Esophagus squamous epithelium (tissue), 5 donors: ENCODE measurements around the gene CCSER1. TPM values are rescaled to one million over a fixed set of nuclear protein-coding genes. Genes with fewer than 3 reads are reported as not detected.

Source experiments
- DNase-seq: peaks from one replicate; lab custom pipeline; 2025; lab: John Stamatoyannopoulos, UW
- H3K27ac ChIP-seq, 4 donors: fragments of 200-600 bp; sonication (generic); one replicate each; pipeline ENCODE4 v1.5.1; 2016 to 2019; ENCODE audit warnings: mild to moderate bottlenecking in 1 of 4
- H3K27me3 ChIP-seq, 4 donors: fragments of 200-600 bp; sonication (generic); 1 replicate in 3 of 4; 2 replicates in 1 of 4; pipeline versions ENCODE4 v1.5.1 to v1.6.0; 2017 to 2021; ENCODE audit warnings: antibody characterized with exemption in 1 of 4
- H3K36me3 ChIP-seq, 3 donors: fragments of 200-600 bp; sonication (generic); one replicate each; pipeline ENCODE4 v1.5.1; 2016 to 2019
- H3K4me1 ChIP-seq, 3 donors: fragments of 200-600 bp; sonication (generic); one replicate each; pipeline ENCODE4 v1.5.1; 2017 to 2019
- H3K4me3 ChIP-seq, 4 donors: fragments of 200-600 bp; sonication (generic); 1 replicate in 3 of 4; 2 replicates in 1 of 4; pipeline ENCODE4 v1.5.1; 2016 to 2019; ENCODE audit warnings: mild to moderate bottlenecking in 2 of 4, moderate library complexity in 1 of 4
- H3K9me3 ChIP-seq, 3 donors: fragments of 200-600 bp; sonication (generic); one replicate each; pipeline ENCODE4 v1.5.1; 2016 to 2019
- CTCF ChIP-seq, 6 experiments: fragments of 450-650 bp in 4 of 6; fragments of 200-600 bp in 2 of 6; sonication (generic) in 2 of 6; IDR thresholded peaks; one replicate each; pipeline ENCODE4 v1.5.1; 2016 to 2019; ENCODE audit warnings: antibody characterized with exemption in 6 of 6, mild to moderate bottlenecking in 4 of 6, moderate library complexity in 4 of 6
- POLR2A ChIP-seq, 4 donors: fragments of 450-650 bp; IDR thresholded peaks; one replicate each; pipeline ENCODE4 v1.6.1; 2017; ENCODE audit warnings: antibody characterized with exemption in 4 of 4, mild to moderate bottlenecking in 4 of 4, moderate library complexity in 3 of 4
- WGBS, 2 donors: methylation state at CpG; one replicate each; pipeline ENCODE4 v1.1.5; 2018; 5-methylcytosine and 5-hydroxymethylcytosine counted together
- intact Hi-C: fragments of 100-400 bp; cut with DNase I; formaldehyde crosslinking; loops from one replicate; pipeline ENCODE4 v1.15.0; 2022
- total RNA-seq, 4 donors: library from RNA; depleted of rRNA; stranded (reverse); fragments of >200 nt; gene quantifications; one replicate each; pipeline ENCODE4 v1.1.0, GENCODE V29; 2016
- donor health status: DM: yes; HTN: yes; CAD: no.

CCSER1 gene
- total RNA-seq, 4 donors from 2014 or later: 1.2 to 12.4 (median 2.2) TPM

GRCh38 chr4:90855111-90855510 lies 727.9 kb downstream of the CCSER1 start:
- intact Hi-C loops: no loop called here
- no peaks in the 10 kb centered on the region for H3K36me3 ChIP-seq
- no peak for DNase-seq
- no peaks in the 10 kb centered on the region for H3K4me1 ChIP-seq
- H3K4me3 ChIP-seq: no peak overlapping the region
- H3K9me3 ChIP-seq: no peaks in the 10 kb centered on the region
- H3K27me3 ChIP-seq: no peaks in the 10 kb centered on the region
- no peak for TF ChIP-seq CTCF (IDR thresholded peaks at IDR 0.05)
- H3K27ac ChIP-seq: no peak overlapping the region

GRCh38 chr4:90857081-90857820 lies 730.1 kb downstream of the CCSER1 start:
- no peak for DNase-seq
- Histone ChIP-seq H3K9me3 (no peaks in the 10 kb centered on the region), H3K27me3 (no peaks in the 10 kb centered on the region), H3K27ac (no peak overlapping the region), H3K4me3 (no peak overlapping the region), H3K36me3 (no peaks in the 10 kb centered on the region), H3K4me1 (no peaks in the 10 kb centered on the region)
- intact Hi-C loops: no loop called here
- TF ChIP-seq CTCF (IDR thresholded peaks at IDR 0.05): no peak
- TF ChIP-seq POLR2A (IDR thresholded peaks at IDR 0.05): no peak
- WGBS, 2 donors: 67 to 85% methylated on average over 2 of the region's 2 CpGs

GRCh38 chr4:90875791-90876190 lies 748.6 kb downstream of the CCSER1 start:
- TF ChIP-seq POLR2A (IDR thresholded peaks at IDR 0.05) (no peak), CTCF (IDR thresholded peaks at IDR 0.05) (no peak)

GRCh38 chr4:90876296-90876695 lies 749.1 kb downstream of the CCSER1 start:
- Histone ChIP-seq H3K4me1 (no peaks in the 10 kb centered on the region), H3K36me3 (no peaks in the 10 kb centered on the region), H3K27ac (no peak overlapping the region), H3K9me3 (no peaks in the 10 kb centered on the region), H3K27me3 (no peaks in the 10 kb centered on the region), H3K4me3 (no peak overlapping the region)
- no peak for DNase-seq
- intact Hi-C loops: no loop called here
- 62 to 75% methylated on average over 1 of the region's 1 CpG for WGBS, 2 donors
- TF ChIP-seq POLR2A (IDR thresholded peaks at IDR 0.05) (no peak), CTCF (IDR thresholded peaks at IDR 0.05) (no peak)

More at GRCh38 chr4:90875791-90876190, 748.6 kb downstream of the CCSER1 start:
- no peak overlapping the region for H3K27ac ChIP-seq
- WGBS, 2 donors: 85 to 89% methylated on average over 2 of the region's 2 CpGs
- H3K27me3 ChIP-seq: no peaks in the 10 kb centered on the region
- DNase-seq: no peak
- no peaks in the 10 kb centered on the region for H3K4me1 ChIP-seq
- H3K9me3 ChIP-seq: no peaks in the 10 kb centered on the region
- H3K4me3 ChIP-seq: no peak overlapping the region
- no peaks in the 10 kb centered on the region for H3K36me3 ChIP-seq
- intact Hi-C loops: no loop called here

GRCh38 chr4:90883519-90883918 lies 756.3 kb downstream of the CCSER1 start:
- DNase-seq: no peak

More at GRCh38 chr4:90883519-90883918, 756.3 kb downstream of the CCSER1 start:
- Histone ChIP-seq H3K27me3 (no peaks in the 10 kb centered on the region), H3K27ac (no peak overlapping the region), H3K4me1 (no peaks in the 10 kb centered on the region), H3K4me3 (no peak overlapping the region), H3K9me3 (no peaks in the 10 kb centered on the region), H3K36me3 (no peaks in the 10 kb centered on the region)
- WGBS, 2 donors: 61 to 73% methylated on average over 3 of the region's 3 CpGs
- intact Hi-C loops: no loop called here
- TF ChIP-seq POLR2A (IDR thresholded peaks at IDR 0.05) (no peak), CTCF (IDR thresholded peaks at IDR 0.05) (no peak)
